Measurements from ENCODE around the gene CCDC85A. TPM values are rescaled to one million over a fixed set of nuclear protein-coding genes. Genes with fewer than 3 reads are reported as not detected.

Gene CCDC85A
- total RNA-seq, 1 donor from 2014 or later = 22.2 TPM

- DNase-seq (no peak), ATAC-seq (no peak)
- H3K27me3 ChIP-seq = no peaks in the 10 kb centered on the region
- intact Hi-C loops (cut with DNase I) = no loop called here
- TF ChIP-seq CTCF (IDR thresholded peaks at IDR 0.05) = no peak
- no peak overlapping the region for H3K4me3 ChIP-seq
- no peak overlapping the region for H3K27ac ChIP-seq
- H3K36me3 ChIP-seq = no peaks in the 10 kb centered on the region
- no peaks in the 10 kb centered on the region for H3K4me1 ChIP-seq
- no peaks in the 10 kb centered on the region for H3K9me3 ChIP-seq
Measured at GRCh38 chr2:56372071-56372656, 188.4 kb downstream of the CCDC85A start.

GRCh38 chr2:56375251-56375650 is 191.5 kb downstream of the CCDC85A start:
- H3K4me1 ChIP-seq = no peaks in the 10 kb centered on the region

GRCh38 chr2:56376699-56377665 is 193.2 kb downstream of the CCDC85A start:
- no peaks in the 10 kb centered on the region for H3K9me3 ChIP-seq
- no peaks in the 10 kb centered on the region for H3K27me3 ChIP-seq
- H3K4me1 ChIP-seq = no peaks in the 10 kb centered on the region
- no peak for ATAC-seq
- no peak for DNase-seq
- no peak for TF ChIP-seq CTCF (IDR thresholded peaks at IDR 0.05)
- H3K27ac ChIP-seq = no peak overlapping the region
- no peaks in the 10 kb centered on the region for H3K36me3 ChIP-seq
- intact Hi-C loops (cut with DNase I) = no loop called here
- H3K4me3 ChIP-seq = no peak overlapping the region

More at GRCh38 chr2:56375251-56375650, 191.5 kb downstream of the CCDC85A start:
- Histone ChIP-seq H3K27me3 (no peaks in the 10 kb centered on the region), H3K27ac (no peak overlapping the region), H3K9me3 (no peaks in the 10 kb centered on the region), H3K4me3 (no peak overlapping the region), H3K36me3 (no peaks in the 10 kb centered on the region)
- intact Hi-C loops (cut with DNase I) = no loop called here
- ATAC-seq (no peak), DNase-seq (no peak)
- TF ChIP-seq CTCF (IDR thresholded peaks at IDR 0.05) = no peak

- intact Hi-C loops (cut with DNase I) = no loop called here
- no peaks in the 10 kb centered on the region for H3K27me3 ChIP-seq
- no peaks in the 10 kb centered on the region for H3K36me3 ChIP-seq
- H3K4me1 ChIP-seq = no peaks in the 10 kb centered on the region
- H3K9me3 ChIP-seq = no peaks in the 10 kb centered on the region
- DNase-seq = no peak
- no peak overlapping the region for H3K27ac ChIP-seq
- no peak overlapping the region for H3K4me3 ChIP-seq
- no peak for ATAC-seq
- no peak for TF ChIP-seq CTCF (IDR thresholded peaks at IDR 0.05)
Measured at GRCh38 chr2:56379066-56379465, 195.3 kb downstream of the CCDC85A start.

GRCh38 chr2:56380861-56381260 is 197.1 kb downstream of the CCDC85A start:
- ATAC-seq = no peak
- intact Hi-C loops (cut with DNase I) = no loop called here
- no peak for DNase-seq

More at GRCh38 chr2:56380861-56381260, 197.1 kb downstream of the CCDC85A start:
- no peak overlapping the region for H3K27ac ChIP-seq
- no peak for TF ChIP-seq CTCF (IDR thresholded peaks at IDR 0.05)
- H3K36me3 ChIP-seq = no peaks in the 10 kb centered on the region
- H3K4me3 ChIP-seq = no peak overlapping the region
- no peaks in the 10 kb centered on the region for H3K27me3 ChIP-seq
- no peaks in the 10 kb centered on the region for H3K4me1 ChIP-seq
- no peaks in the 10 kb centered on the region for H3K9me3 ChIP-seq

Data from upper lobe of right lung (tissue), 1 donor.